Measurements from ENCODE around the gene ITGAX.

- TF ChIP-seq REST (IDR thresholded peaks at IDR 0.05) (no peak), CTCF (IDR thresholded peaks at IDR 0.05; ENCODE audit: low read depth, low read length, missing input control) (no peak), EGR1 (IDR thresholded peaks at IDR 0.05; ENCODE audit: low read depth in 2 of 2) (no peak)
Measured at GRCh38 chr16:31327646-31328225, 27.2 kb upstream of the ITGAX start.

All from liver (tissue), 3 donors.